HepG2 (cell line): ENCODE data around the gene CHM.

ENCODE experiments used
- AKNA ChIP-seq: sonication (generic); formaldehyde crosslinking; IDR thresholded peaks from 2 replicates; pipeline ENCODE4 v1.4.0; 2020; ENCODE audit warnings: missing genetic modification reagents, borderline replicate concordance
- CTCF ChIP-seq: sonication (generic); formaldehyde crosslinking; IDR thresholded peaks from 2 replicates; pipeline ENCODE4 v1.5.0; 2020; ENCODE audit warnings: mild to moderate bottlenecking, missing genetic modification reagents, moderate library complexity
- KDM4B ChIP-seq: sonication (generic); formaldehyde crosslinking; IDR thresholded peaks from 2 replicates; pipeline ENCODE4 v1.4.0; 2020; ENCODE audit warnings: missing genetic modification reagents
- PRDM4 ChIP-seq: sonication (generic); formaldehyde crosslinking; IDR thresholded peaks from 2 replicates; pipeline ENCODE4 v1.9.0; 2021; ENCODE audit warnings: missing genetic modification reagents, borderline replicate concordance
- PTBP1 ChIP-seq: fragments of 200-400 bp; formaldehyde crosslinking; IDR thresholded peaks from 2 replicates; pipeline ENCODE4 v1.6.1; 2018; ENCODE audit warnings: low read length, low read depth; ENCODE audit not compliant: poor library complexity, severe bottlenecking
- REST ChIP-seq, 2 experiments: IDR thresholded peaks; 2 replicates each; pipeline ENCODE4 v1.6.1; 2011 to 2012; ENCODE audit warnings: low read length in 2 of 2, borderline replicate concordance in 1 of 2, low read depth in 1 of 2, mild to moderate bottlenecking in 1 of 2, moderate library complexity in 1 of 2
- SP1 ChIP-seq, 2 experiments: fragments of 450-650 bp in 1 of 2; sonication (generic) in 1 of 2; formaldehyde crosslinking in 1 of 2; IDR thresholded peaks; 2 replicates each; pipeline versions ENCODE4 v1.4.0 to v1.6.1; 2016 to 2020; ENCODE audit warnings: missing genetic modification reagents in 1 of 2
- ZNF510 ChIP-seq: sonication (generic); formaldehyde crosslinking; IDR thresholded peaks from 2 replicates; pipeline ENCODE4 v1.4.0; 2020; ENCODE audit warnings: low read depth, mild to moderate bottlenecking, missing genetic modification reagents
- ZNF513 ChIP-seq: sonication (generic); formaldehyde crosslinking; conservative IDR thresholded peaks from 2 replicates; pipeline ENCODE4 v1.5.0; 2020; ENCODE audit warnings: missing genetic modification reagents
- ZNF780A ChIP-seq: sonication (generic); formaldehyde crosslinking; IDR thresholded peaks from 2 replicates; pipeline ENCODE4 v1.8.0; 2022; ENCODE audit warnings: mild to moderate bottlenecking, missing genetic modification reagents, moderate library complexity
- ZSCAN5A ChIP-seq: sonication (generic); formaldehyde crosslinking; IDR thresholded peaks from 2 replicates; pipeline ENCODE4 v1.8.0; 2022; ENCODE audit warnings: mild to moderate bottlenecking, missing genetic modification reagents, borderline replicate concordance

GRCh38 chrX:85836868-85837267, 210.5 kb downstream of the CHM start:
- TF ChIP-seq REST (IDR thresholded peaks at IDR 0.05; ENCODE audit: borderline replicate concordance in 1 of 2, low read depth in 1 of 2, low read length in 2 of 2) (no peak), ZSCAN5A (CRISPR knock-in tag) (no peak), ZNF780A (CRISPR knock-in tag) (no peak), AKNA (CRISPR knock-in tag) (no peak), SP1 (IDR thresholded peaks at IDR 0.05) (no peak), SP1 (CRISPR knock-in tag; IDR thresholded peaks at IDR 0.05) (no peak), PTBP1 (no peak), PRDM4 (CRISPR knock-in tag) (no peak), ZNF513 (no peak), KDM4B (CRISPR knock-in tag) (no peak), ZNF510 (CRISPR knock-in tag) (no peak), CTCF (CRISPR knock-in tag) (no peak)
